H9 (cell line): Measurements from ENCODE around the gene CREB3L2. TPM values are rescaled to one million over a fixed set of nuclear protein-coding genes. Genes with fewer than 3 reads are reported as not detected.

Experiments used
- DNase-seq: peaks from one replicate; pipeline ENCODE4 v3.0.0-alpha.2; 2017
- H2AFZ ChIP-seq: one replicate; pipeline ENCODE4 v1.6.1; 2013; ENCODE audit warnings: mild to moderate bottlenecking, low read length, control low read depth, moderate library complexity
- H2AK5ac ChIP-seq: 2 replicates; pipeline ENCODE4 v1.6.1; 2013; ENCODE audit warnings: low read length, control low read depth, mixed read lengths; ENCODE audit not compliant: insufficient read length
- H2BK120ac ChIP-seq: one replicate; pipeline ENCODE4 v1.6.1; 2013; ENCODE audit warnings: low read depth, mild to moderate bottlenecking, low read length, control low read depth, inconsistent platforms; ENCODE audit not compliant: poor library complexity, severe bottlenecking
- H2BK12ac ChIP-seq: 2 replicates; pipeline ENCODE4 v1.6.1; 2013; ENCODE audit warnings: low read length, control low read depth, mixed read lengths, low read depth; ENCODE audit not compliant: insufficient read length
- H2BK15ac ChIP-seq: 2 replicates; pipeline ENCODE4 v1.6.1; 2013; ENCODE audit warnings: low read depth, low read length, control low read depth
- H2BK20ac ChIP-seq: one replicate; pipeline ENCODE4 v1.6.1; 2013; ENCODE audit warnings: low read depth, mild to moderate bottlenecking, low read length, control low read depth, inconsistent platforms; ENCODE audit not compliant: poor library complexity, severe bottlenecking
- H2BK5ac ChIP-seq: 2 replicates; pipeline ENCODE4 v1.6.1; 2013; ENCODE audit warnings: low read length, control low read depth, mixed read lengths; ENCODE audit not compliant: insufficient read length
- H3K14ac ChIP-seq: 2 replicates; pipeline ENCODE4 v1.6.1; 2013; ENCODE audit warnings: low read length, control low read depth; ENCODE audit not compliant: insufficient read depth
- H3K18ac ChIP-seq: 2 replicates; pipeline ENCODE4 v1.6.1; 2013; ENCODE audit warnings: low read depth, mild to moderate bottlenecking, mixed read lengths, low read length, control low read depth; ENCODE audit not compliant: insufficient read length
- H3K23ac ChIP-seq: 2 replicates; pipeline ENCODE4 v1.6.1; 2013; ENCODE audit warnings: low read length, control low read depth, mixed read lengths, low read depth; ENCODE audit not compliant: insufficient read length
- H3K23me2 ChIP-seq: 2 replicates; pipeline ENCODE4 v1.6.1; 2013; ENCODE audit warnings: low read depth, mild to moderate bottlenecking, mixed read lengths, low read length, control low read depth; ENCODE audit not compliant: insufficient read length, poor library complexity, severe bottlenecking
- H3K27ac ChIP-seq: 2 replicates; pipeline ENCODE4 v1.5.1; 2013; ENCODE audit warnings: low read length, control low read depth, mixed read lengths, low read depth; ENCODE audit not compliant: insufficient read length
- H3K27me3 ChIP-seq: 2 replicates; pipeline ENCODE4 v1.6.1; 2013; ENCODE audit warnings: low read length, control low read depth, inconsistent platforms; ENCODE audit not compliant: insufficient read depth
- H3K4ac ChIP-seq: 2 replicates; pipeline ENCODE4 v1.6.1; 2013; ENCODE audit warnings: low read depth, mild to moderate bottlenecking, control low read depth, inconsistent platforms, low read length, moderate library complexity
- H3K4me1 ChIP-seq: 2 replicates; pipeline ENCODE4 v1.6.1; 2013; ENCODE audit warnings: low read length, control low read depth, inconsistent platforms; ENCODE audit not compliant: insufficient read depth
- H3K4me2 ChIP-seq: 2 replicates; pipeline ENCODE4 v1.6.1; 2013; ENCODE audit warnings: low read length, control low read depth, mixed read lengths; ENCODE audit not compliant: insufficient read length, insufficient read depth
- H3K56ac ChIP-seq: 2 replicates; pipeline ENCODE4 v1.6.1; 2013; ENCODE audit warnings: low read depth, mild to moderate bottlenecking, mixed read lengths, low read length, control low read depth; ENCODE audit not compliant: insufficient read length
- H3K79me1 ChIP-seq: 2 replicates; pipeline ENCODE4 v1.6.1; 2013; ENCODE audit warnings: low read depth, mild to moderate bottlenecking, moderate library complexity, low read length, control low read depth, inconsistent platforms; ENCODE audit not compliant: insufficient read depth, poor library complexity, severe bottlenecking
- H3K79me2 ChIP-seq: 2 replicates; pipeline ENCODE4 v1.6.1; 2013; ENCODE audit warnings: low read length, control low read depth, inconsistent platforms; ENCODE audit not compliant: insufficient read depth
- H3K9ac ChIP-seq: 2 replicates; pipeline ENCODE4 v1.6.1; 2013; ENCODE audit warnings: low read length, control low read depth, mixed read lengths; ENCODE audit not compliant: insufficient read length; ENCODE audit errors: extremely low read depth
- H3K9me3 ChIP-seq: one replicate; pipeline ENCODE4 v1.6.1; 2013; ENCODE audit warnings: low read depth, low read length, inconsistent platforms; ENCODE audit not compliant: control insufficient read depth
- H3T11ph ChIP-seq: one replicate; pipeline ENCODE4 v1.6.1; 2013; ENCODE audit warnings: mild to moderate bottlenecking, low read length, control low read depth, inconsistent platforms
- H4K20me1 ChIP-seq: one replicate; pipeline ENCODE4 v1.6.1; 2013; ENCODE audit not compliant: control insufficient read depth, insufficient read length, insufficient read depth
- H4K5ac ChIP-seq: 2 replicates; pipeline ENCODE4 v1.6.1; 2013; ENCODE audit warnings: low read depth, mild to moderate bottlenecking, mixed read lengths, low read length, control low read depth; ENCODE audit not compliant: insufficient read length
- H4K8ac ChIP-seq: replicated peaks from 2 replicates; pipeline ENCODE4 v1.6.1; 2013; ENCODE audit warnings: low read length, control low read depth, mixed read lengths, low read depth; ENCODE audit not compliant: insufficient read length
- H4K91ac ChIP-seq: 2 replicates; pipeline ENCODE4 v1.6.1; 2013; ENCODE audit warnings: low read depth, mild to moderate bottlenecking, moderate library complexity, mixed read lengths, low read length, control low read depth; ENCODE audit not compliant: insufficient read length
- H3K27ac Mint-ChIP-seq, 3 experiments: 2 replicates in 2 of 3; 3 replicates in 1 of 3; pipeline ENCODE4 v1.8.0; 2020 to 2021; ENCODE audit warnings: mixed read lengths in 3 of 3, mild to moderate bottlenecking in 1 of 3, moderate library complexity in 1 of 3
- H3K27me3 Mint-ChIP-seq: 2 replicates; pipeline ENCODE4 v1.8.0; 2021; ENCODE audit warnings: low read depth, mild to moderate bottlenecking, moderate library complexity, mixed read lengths
- H3K36me3 Mint-ChIP-seq, 3 experiments: 2 replicates in 2 of 3; 3 replicates in 1 of 3; pipeline ENCODE4 v1.8.0; 2020 to 2021; ENCODE audit warnings: low read depth in 3 of 3, mixed read lengths in 3 of 3; ENCODE audit not compliant: insufficient read depth in 1 of 3
- H3K4me1 Mint-ChIP-seq, 2 experiments: 2 replicates each; pipeline ENCODE4 v1.8.0; 2020; ENCODE audit warnings: mixed read lengths in 2 of 2
- H3K4me3 Mint-ChIP-seq, 2 experiments: 2 replicates in 1 of 2; 3 replicates in 1 of 2; pipeline ENCODE4 v1.8.0; 2020 to 2021; ENCODE audit warnings: mild to moderate bottlenecking in 2 of 2, mixed read lengths in 2 of 2, moderate library complexity in 1 of 2
- H3K9me3 Mint-ChIP-seq, 2 experiments: 2 replicates in 1 of 2; 3 replicates in 1 of 2; pipeline ENCODE4 v1.8.0; 2020; ENCODE audit warnings: mild to moderate bottlenecking in 2 of 2, mixed read lengths in 2 of 2, moderate library complexity in 1 of 2
- WGBS: extraction: QIAGEN DNeasy Blood & Tissue Kit; methylation state at CpG from one replicate; pipeline ENCODE4 v1.1.7; 2013; ENCODE audit warnings: missing lambda C conversion rate, low lambda C conversion rate, mixed read lengths; ENCODE audit not compliant: insufficient read length; ENCODE audit errors: extremely low coverage; 5-methylcytosine and 5-hydroxymethylcytosine counted together
- total RNA-seq: library from RNA; stranded (reverse); gene quantifications from 2 replicates; pipeline ENCODE4 v1.2.1, GENCODE V29; 2021
- TF ChIP-seq, protein P1 (sequence below): fragments of 200-600 bp; sonication (generic); conservative IDR thresholded peaks from 3 replicates; pipeline ENCODE4 v1.8.0; 2021; ENCODE audit warnings: antibody characterized with exemption, mild to moderate bottlenecking

Gene CREB3L2
- total RNA-seq, 1 experiment from 2014 or later = 60.7 TPM

DNA sequence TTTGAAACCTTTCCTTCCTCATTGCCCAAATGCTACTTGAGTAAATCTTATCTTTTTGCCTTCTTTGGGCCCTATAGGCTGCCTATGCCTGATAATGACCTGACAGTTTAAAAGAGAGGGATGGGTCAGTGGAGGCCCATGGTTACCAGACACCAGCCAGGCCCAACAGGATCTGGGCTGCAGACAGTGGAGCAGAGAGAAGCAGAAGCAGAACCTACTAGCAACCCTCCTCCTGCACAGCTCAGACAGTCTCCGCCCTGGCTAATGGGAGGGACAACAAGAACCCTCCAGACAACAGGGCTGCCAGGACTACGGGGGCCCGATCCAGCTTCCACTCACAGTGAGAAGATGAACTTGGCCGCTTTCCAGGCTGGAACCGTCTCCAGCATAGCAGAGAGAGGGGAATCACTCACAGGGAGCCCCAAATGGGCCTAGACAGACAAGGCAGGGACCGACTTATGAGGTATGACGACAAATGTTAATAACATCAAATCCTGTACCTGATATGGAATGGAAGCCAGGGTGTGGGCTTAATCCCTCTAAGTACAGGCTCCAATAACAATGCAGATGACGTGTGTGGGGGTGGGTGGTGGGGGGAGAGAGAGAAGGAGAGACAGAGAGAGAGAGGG, 123.4 kb downstream of the CREB3L2 start:
- Histone ChIP-seq H2AK5ac (no peak overlapping the region), H2BK20ac (no peak overlapping the region), H3K4ac (no peak overlapping the region), H3K79me1 (no peaks in the 10 kb centered on the region), H3K9me3 (no peaks in the 10 kb centered on the region), H3K14ac (no peak overlapping the region), H3K4me2 (no peak overlapping the region), H3K56ac (no peak overlapping the region), H3K79me2 (no peaks in the 10 kb centered on the region), H4K8ac (no peak overlapping the region), H3K9ac (no peak overlapping the region), H3T11ph (peak overlapping the region; percentile 19), H2BK120ac (no peak overlapping the region), H4K20me1 (no peaks in the 10 kb centered on the region), H3K23ac (no peak overlapping the region), H4K5ac (no peak overlapping the region), H3K18ac (peak overlapping the region; percentile 27), H4K91ac (no peak overlapping the region), H2AFZ (no peak overlapping the region), H3K4me1 (peaks cover 22% of the 10 kb centered on the region), H2BK12ac (no peak overlapping the region), H2BK5ac (no peak overlapping the region), H3K27ac (no peak overlapping the region), H3K27me3 (no peaks in the 10 kb centered on the region), H3K23me2 (no peaks in the 10 kb centered on the region), H2BK15ac (no peak overlapping the region)
- H3K4me3 Mint-ChIP-seq = peak overlapping the region in 1 of 2 experiments; percentile 38; a peak in 4 of 5 replicates
- TF ChIP-seq, protein P1, sequence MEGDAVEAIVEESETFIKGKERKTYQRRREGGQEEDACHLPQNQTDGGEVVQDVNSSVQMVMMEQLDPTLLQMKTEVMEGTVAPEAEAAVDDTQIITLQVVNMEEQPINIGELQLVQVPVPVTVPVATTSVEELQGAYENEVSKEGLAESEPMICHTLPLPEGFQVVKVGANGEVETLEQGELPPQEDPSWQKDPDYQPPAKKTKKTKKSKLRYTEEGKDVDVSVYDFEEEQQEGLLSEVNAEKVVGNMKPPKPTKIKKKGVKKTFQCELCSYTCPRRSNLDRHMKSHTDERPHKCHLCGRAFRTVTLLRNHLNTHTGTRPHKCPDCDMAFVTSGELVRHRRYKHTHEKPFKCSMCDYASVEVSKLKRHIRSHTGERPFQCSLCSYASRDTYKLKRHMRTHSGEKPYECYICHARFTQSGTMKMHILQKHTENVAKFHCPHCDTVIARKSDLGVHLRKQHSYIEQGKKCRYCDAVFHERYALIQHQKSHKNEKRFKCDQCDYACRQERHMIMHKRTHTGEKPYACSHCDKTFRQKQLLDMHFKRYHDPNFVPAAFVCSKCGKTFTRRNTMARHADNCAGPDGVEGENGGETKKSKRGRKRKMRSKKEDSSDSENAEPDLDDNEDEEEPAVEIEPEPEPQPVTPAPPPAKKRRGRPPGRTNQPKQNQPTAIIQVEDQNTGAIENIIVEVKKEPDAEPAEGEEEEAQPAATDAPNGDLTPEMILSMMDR = no peak
- no peak for DNase-seq
- peak overlapping the region; percentile 79 to 98 (median 98); a peak in 5 of 7 replicates for H3K27ac Mint-ChIP-seq
- no CpG with 5 or more reads among the region's 8 CpGs for WGBS
- H3K27me3 Mint-ChIP-seq = no peaks in the 10 kb centered on the region
- peaks cover 43 to 71% (median 67%) of the 10 kb centered on the region in 3 experiments for H3K36me3 Mint-ChIP-seq
- H3K4me1 Mint-ChIP-seq = peaks cover 79 to 84% of the 10 kb centered on the region in 2 experiments
- H3K9me3 Mint-ChIP-seq = peaks cover 9% of the 10 kb centered on the region in 2 experiments
